Suppressor macrophage treated with lipopolysaccharide for 1 hour (primary cell): ENCODE data around the gene MT2A.

Experiments used
- DNase-seq, 3 donors: peaks; one replicate each; pipeline ENCODE4 v3.0.0-alpha.2; 2020 to 2022

MT2A gene

GRCh38 chr16:56639045-56639444, 30.7 kb downstream of the MT2A start:
- DNase-seq = no peak

- DNase-seq = no peak
Measured at GRCh38 chr16:56640076-56640475, 31.7 kb downstream of the MT2A start.

GRCh38 chr16:56641166-56641565, 32.8 kb downstream of the MT2A start:
- peak in 1 of 3 donors; percentile 40 for DNase-seq

GRCh38 chr16:56643080-56643778, 34.8 kb downstream of the MT2A start:
- peak; percentile 74 to 90 (median 77) for DNase-seq

- DNase-seq = no peak
Measured at GRCh38 chr16:56643833-56644232, 35.4 kb downstream of the MT2A start.

GRCh38 chr16:56645311-56645710, 36.9 kb downstream of the MT2A start:
- no peak for DNase-seq

GRCh38 chr16:56645838-56646237, 37.5 kb downstream of the MT2A start:
- DNase-seq = no peak

GRCh38 chr16:56647641-56648431, 39.5 kb downstream of the MT2A start:
- no peak for DNase-seq

GRCh38 chr16:56649271-56649670, 40.9 kb downstream of the MT2A start:
- no peak for DNase-seq

GRCh38 chr16:56649820-56650219, 41.4 kb downstream of the MT2A start:
- no peak for DNase-seq

GRCh38 chr16:56651586-56651985, 43.2 kb downstream of the MT2A start, which contains the start of gene MT1B:
Gene MT1B (plus strand): TSS chr16:56651886. CDS start chr16:56651954, 68 bp downstream.
- no peak for DNase-seq

- DNase-seq = no peak
Measured at GRCh38 chr16:56652600-56652999, 44.2 kb downstream of the MT2A start.

GRCh38 chr16:56653218-56653617, 44.8 kb downstream of the MT2A start:
- DNase-seq = no peak

GRCh38 chr16:56657555-56658326, 49.4 kb downstream of the MT2A start, which contains the start of gene MT1F:
Gene MT1F (plus strand): TSS chr16:56657959. CDS start chr16:56658059, 100 bp downstream.
- peak; percentile 83 to 88 (median 84) for DNase-seq

- DNase-seq = no peak
Measured at GRCh38 chr16:56658327-56658875, 50.0 kb downstream of the MT2A start.
